Hepatocyte (in vitro differentiated cells): ENCODE results near the gene RAD50. TPM values are rescaled to one million over a fixed set of nuclear protein-coding genes. Genes with fewer than 3 reads are reported as not detected.
"Not testable (repeated sequence)": the region's sequence is repeated elsewhere in the genome, so short reads cannot be mapped to it uniquely, and the experiment has no call there.

ENCODE experiments used
- DNase-seq: peaks from one replicate; pipeline ENCODE4 v3.0.0-alpha.2; 2016; ENCODE audit warnings: low spot score
- H2AFZ ChIP-seq: fragments of 200-600 bp; sonication (generic); 2 replicates; pipeline ENCODE4 v1.6.0; 2016; ENCODE audit warnings: antibody characterized with exemption, mild to moderate bottlenecking
- H3K27ac ChIP-seq: fragments of 200-600 bp; sonication (generic); 2 replicates; pipeline ENCODE4 v1.5.1; 2016; ENCODE audit warnings: mild to moderate bottlenecking
- H3K27me3 ChIP-seq: fragments of 200-600 bp; sonication (generic); 2 replicates; pipeline ENCODE4 v1.6.1; 2016
- H3K36me3 ChIP-seq: fragments of 200-600 bp; sonication (generic); replicated peaks from 2 replicates; pipeline ENCODE4 v1.5.1; 2016; ENCODE audit warnings: low read depth; ENCODE audit not compliant: insufficient read depth
- H3K4me1 ChIP-seq: fragments of 200-600 bp; sonication (generic); 2 replicates; pipeline ENCODE4 v1.5.1; 2016; ENCODE audit warnings: mild to moderate bottlenecking, moderate library complexity; ENCODE audit not compliant: insufficient read depth
- H3K4me2 ChIP-seq: fragments of 200-600 bp; sonication (generic); 2 replicates; pipeline ENCODE4 v1.6.0; 2016
- H3K4me3 ChIP-seq: fragments of 200-600 bp; sonication (generic); 2 replicates; pipeline ENCODE4 v1.5.1; 2016; ENCODE audit warnings: mild to moderate bottlenecking
- H3K79me2 ChIP-seq: fragments of 200-600 bp; sonication (generic); 2 replicates; pipeline ENCODE4 v1.6.0; 2017; ENCODE audit warnings: mild to moderate bottlenecking
- H3K9me2 ChIP-seq: fragments of 200-600 bp; sonication (generic); replicated peaks from 2 replicates; pipeline ENCODE4 v1.6.0; 2017; ENCODE audit warnings: mild to moderate bottlenecking; ENCODE audit not compliant: insufficient read depth
- H3K9me3 ChIP-seq: fragments of 200-600 bp; sonication (generic); 2 replicates; pipeline ENCODE4 v1.5.1; 2016; ENCODE audit warnings: low read depth, mild to moderate bottlenecking
- H4K20me1 ChIP-seq: fragments of 200-600 bp; sonication (generic); 2 replicates; pipeline ENCODE4 v1.6.0; 2016; ENCODE audit warnings: mild to moderate bottlenecking; ENCODE audit not compliant: insufficient read depth, poor library complexity, severe bottlenecking
- EZH2 ChIP-seq: fragments of 200-600 bp; sonication (generic); IDR thresholded peaks from 2 replicates; pipeline ENCODE4 v1.6.1; 2016; ENCODE audit warnings: antibody characterized with exemption, mild to moderate bottlenecking, borderline replicate concordance
- EZH2phosphoT487 ChIP-seq: fragments of 200-600 bp; sonication (generic); IDR thresholded peaks from one replicate; pipeline ENCODE4 v1.6.1; 2018; ENCODE audit warnings: antibody characterized with exemption, mild to moderate bottlenecking, low read depth, moderate library complexity; ENCODE audit not compliant: unreplicated experiment, severe bottlenecking
- WGBS: methylation state at CpG from one replicate; pipeline ENCODE4 v1.1.6; 2016; ENCODE audit warnings: low lambda C conversion rate; ENCODE audit errors: missing lambda C conversion rate; 5-methylcytosine and 5-hydroxymethylcytosine counted together
- polyA plus RNA-seq: library from polyadenylated mRNA; unstranded; fragments of >200 nt; fragmentation: Nextera tagmentation; extraction: Ambion mirVana; gene quantifications from 2 replicates; pipeline ENCODE4 v1.2.1, GENCODE V29; 2016
- total RNA-seq: library from RNA; depleted of rRNA; stranded (reverse); fragments of >200 nt; gene quantifications from 2 replicates; pipeline ENCODE4 v1.2.3, GENCODE V29; 2014
- TF ChIP-seq, protein P1 (sequence below): fragments of 200-600 bp; sonication (generic); IDR thresholded peaks from 2 replicates; pipeline ENCODE4 v1.5.1; 2016; ENCODE audit warnings: antibody characterized with exemption, mild to moderate bottlenecking; ENCODE audit not compliant: poor library complexity

RAD50 gene
- total RNA-seq (28.1 and 33.4 TPM in 2 replicates), polyA plus RNA-seq (27.0 and 34.3 TPM in 2 replicates)

GRCh38 chr5:132556763-132557477, at the start of gene RAD50:
RAD50 (plus strand) TSS chr5:132556977; CDS start chr5:132557325, 348 bp downstream.
- Histone ChIP-seq H3K9me3 (no peaks in the 10 kb centered on the region), H3K4me1 (peaks cover 7% of the 10 kb centered on the region), H3K36me3 (no peaks in the 10 kb centered on the region), H2AFZ (peak within 1 kb of the TSS; percentile 87), H3K27me3 (no peaks in the 10 kb centered on the region), H3K27ac (peak within 1 kb of the TSS; percentile 90), H3K4me2 (peak within 1 kb of the TSS; percentile 83), H3K4me3 (peak within 1 kb of the TSS; percentile 47), H3K9me2 (no peaks in the 10 kb centered on the region), H4K20me1 (no peaks in the 10 kb centered on the region), H3K79me2 (peaks cover 43% of the 10 kb centered on the region)
- TF ChIP-seq EZH2phosphoT487 = no peak
- TF ChIP-seq EZH2 = no peak
- TF ChIP-seq, protein P1, sequence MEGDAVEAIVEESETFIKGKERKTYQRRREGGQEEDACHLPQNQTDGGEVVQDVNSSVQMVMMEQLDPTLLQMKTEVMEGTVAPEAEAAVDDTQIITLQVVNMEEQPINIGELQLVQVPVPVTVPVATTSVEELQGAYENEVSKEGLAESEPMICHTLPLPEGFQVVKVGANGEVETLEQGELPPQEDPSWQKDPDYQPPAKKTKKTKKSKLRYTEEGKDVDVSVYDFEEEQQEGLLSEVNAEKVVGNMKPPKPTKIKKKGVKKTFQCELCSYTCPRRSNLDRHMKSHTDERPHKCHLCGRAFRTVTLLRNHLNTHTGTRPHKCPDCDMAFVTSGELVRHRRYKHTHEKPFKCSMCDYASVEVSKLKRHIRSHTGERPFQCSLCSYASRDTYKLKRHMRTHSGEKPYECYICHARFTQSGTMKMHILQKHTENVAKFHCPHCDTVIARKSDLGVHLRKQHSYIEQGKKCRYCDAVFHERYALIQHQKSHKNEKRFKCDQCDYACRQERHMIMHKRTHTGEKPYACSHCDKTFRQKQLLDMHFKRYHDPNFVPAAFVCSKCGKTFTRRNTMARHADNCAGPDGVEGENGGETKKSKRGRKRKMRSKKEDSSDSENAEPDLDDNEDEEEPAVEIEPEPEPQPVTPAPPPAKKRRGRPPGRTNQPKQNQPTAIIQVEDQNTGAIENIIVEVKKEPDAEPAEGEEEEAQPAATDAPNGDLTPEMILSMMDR = no peak
- WGBS = 2% methylated on average over 53 of the region's 53 CpGs
- DNase-seq = peak; percentile 96

DNA sequence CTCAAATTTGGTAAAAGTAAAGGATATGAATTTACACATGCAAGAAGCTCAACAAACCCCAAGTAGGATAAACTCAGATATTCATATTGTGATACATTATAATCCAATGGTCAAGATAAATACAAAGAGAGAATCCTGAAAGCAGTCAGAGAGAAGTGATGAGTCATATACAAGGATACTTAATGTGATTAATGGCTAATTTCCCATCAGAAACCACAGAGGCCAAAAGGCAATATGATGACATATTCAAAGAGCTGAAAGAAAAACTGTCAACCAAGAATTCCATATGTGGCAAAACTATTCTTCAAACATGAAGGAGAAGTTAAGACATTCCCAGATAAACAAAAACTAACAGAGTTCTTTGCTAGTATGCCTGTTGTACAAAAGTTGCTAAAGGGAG, 46.7 kb upstream of the RAD50 start:
- DNase-seq = no peak
- Histone ChIP-seq H3K27me3 (no peaks in the 10 kb centered on the region), H2AFZ (no peak overlapping the region), H3K79me2 (no peaks in the 10 kb centered on the region), H4K20me1 (no peaks in the 10 kb centered on the region), H3K27ac (no peak overlapping the region), H3K4me2 (no peak overlapping the region), H3K9me3 (no peaks in the 10 kb centered on the region), H3K4me1 (peaks cover 13% of the 10 kb centered on the region), H3K9me2 (no peaks in the 10 kb centered on the region), H3K4me3 (no peak overlapping the region), H3K36me3 (no peaks in the 10 kb centered on the region)
- TF ChIP-seq EZH2 (no peak), EZH2phosphoT487 (no peak)
- TF ChIP-seq, protein P1 = no peak

- not testable (repeated sequence) for H2AFZ ChIP-seq, H4K20me1 ChIP-seq, DNase-seq, H3K9me2 ChIP-seq, H3K27me3 ChIP-seq, H3K36me3 ChIP-seq, H3K27ac ChIP-seq, H3K4me2 ChIP-seq, H3K79me2 ChIP-seq, H3K9me3 ChIP-seq, H3K4me3 ChIP-seq, H3K4me1 ChIP-seq
- 96% methylated on average over 14 of the region's 25 CpGs for WGBS
Observed at GRCh38 chr5:132513618-132514336, 43.0 kb upstream of the RAD50 start.

DNA sequence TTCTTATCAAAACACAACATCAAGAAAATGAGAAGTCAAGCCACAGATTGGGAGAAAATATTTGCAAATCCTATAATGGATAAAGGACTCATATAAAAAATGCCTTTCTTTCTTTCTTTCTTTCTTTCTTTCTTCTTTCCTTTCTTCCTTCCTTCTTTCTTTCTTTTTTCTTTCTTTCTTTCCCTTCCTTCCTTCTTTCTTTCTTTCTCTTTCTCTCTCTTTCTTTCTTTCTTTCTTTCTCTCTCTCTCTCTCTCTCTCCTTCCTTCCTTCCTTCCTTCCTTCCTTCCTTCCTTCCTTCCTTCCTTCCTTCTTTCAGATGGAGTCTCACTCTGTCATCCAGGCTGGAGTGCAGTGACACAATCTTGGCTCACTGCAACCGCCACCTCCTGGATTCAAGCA, 34.7 kb upstream of the RAD50 start:
- H3K9me2 ChIP-seq, H3K4me1 ChIP-seq, H2AFZ ChIP-seq, H4K20me1 ChIP-seq, H3K4me2 ChIP-seq, H3K9me3 ChIP-seq, DNase-seq, H3K79me2 ChIP-seq, H3K27ac ChIP-seq, H3K4me3 ChIP-seq, H3K27me3 ChIP-seq, H3K36me3 ChIP-seq: not testable (repeated sequence)
- 100% methylated on average over 1 of the region's 1 CpG for WGBS

DNA sequence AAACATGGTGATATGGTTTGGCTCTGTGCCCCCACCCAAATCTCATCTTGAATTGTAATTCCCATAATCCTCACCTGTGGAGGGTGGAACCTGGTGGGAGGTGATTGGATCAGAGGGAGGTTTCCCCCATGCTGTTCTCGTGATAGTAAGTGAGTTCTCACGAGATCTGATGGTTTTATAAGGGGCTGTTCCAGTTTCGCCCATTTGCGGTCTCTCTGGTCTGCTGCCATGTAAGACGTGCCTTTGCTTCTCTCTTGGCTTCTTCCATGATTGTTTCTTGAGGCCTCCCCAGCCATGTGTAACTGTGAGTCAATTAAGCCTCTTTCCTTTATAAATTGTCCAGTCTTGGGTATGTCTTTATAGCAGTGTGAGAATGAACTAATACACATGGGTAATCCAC, 31.9 kb upstream of the RAD50 start:
- not testable (repeated sequence) for H3K79me2 ChIP-seq, H3K27ac ChIP-seq, H3K4me3 ChIP-seq, H3K27me3 ChIP-seq, DNase-seq, H3K4me1 ChIP-seq, H3K9me2 ChIP-seq, H3K36me3 ChIP-seq, H3K4me2 ChIP-seq, H4K20me1 ChIP-seq, H3K9me3 ChIP-seq, H2AFZ ChIP-seq
- WGBS = 90% methylated on average over 5 of the region's 5 CpGs
